BLaER1 (cell line): ENCODE measurements around the gene SPARCL1.
"Not testable (repeated sequence)": the region's sequence is repeated elsewhere in the genome, so short reads cannot be mapped to it uniquely, and the experiment has no call there.

ENCODE experiments used
- H3K27ac ChIP-seq: shearing (Covaris generic); formaldehyde crosslinking; 2 replicates; pipeline ENCODE4 v1.8.1; 2022
- H3K27me3 ChIP-seq: shearing (Covaris generic); formaldehyde crosslinking; 2 replicates; pipeline ENCODE4 v1.8.1; 2022
- H3K36me3 ChIP-seq: shearing (Covaris generic); formaldehyde crosslinking; 2 replicates; pipeline ENCODE4 v1.8.1; 2022
- H3K4me1 ChIP-seq: shearing (Covaris generic); formaldehyde crosslinking; 2 replicates; pipeline ENCODE4 v1.8.1; 2022
- H3K4me2 ChIP-seq: shearing (Covaris generic); formaldehyde crosslinking; 2 replicates; pipeline ENCODE4 v1.8.1; 2022
- H3K4me3 ChIP-seq: shearing (Covaris generic); formaldehyde crosslinking; 2 replicates; pipeline ENCODE4 v1.8.1; 2022
- H3K9ac ChIP-seq: shearing (Covaris generic); formaldehyde crosslinking; 2 replicates; pipeline ENCODE4 v1.8.1; 2022
- H3K9me3 ChIP-seq: shearing (Covaris generic); formaldehyde crosslinking; 2 replicates; pipeline ENCODE4 v1.8.1; 2022
- H4K20me1 ChIP-seq: shearing (Covaris generic); formaldehyde crosslinking; 2 replicates; pipeline ENCODE4 v1.8.1; 2022
- Cebpa-rat ChIP-seq: shearing (Covaris generic); IDR thresholded peaks from 2 replicates; pipeline ENCODE4 v1.8.1; 2022

SPARCL1 gene

GRCh38 chr4:87427518-87427868 lies 101.7 kb downstream of the SPARCL1 start:
- Histone ChIP-seq H3K9ac (no peak overlapping the region), H4K20me1 (peaks cover 44% of the 10 kb centered on the region; the same call in 1 of the 2 replicates), H3K27ac (no peak overlapping the region), H3K4me2 (no peak overlapping the region), H3K9me3 (no peaks in the 10 kb centered on the region), H3K27me3 (no peaks in the 10 kb centered on the region), H3K36me3 (0 out of 2 replicates have a peak, but pooled peaks cover 5% of the 10 kb centered on the region), H3K4me3 (no peak overlapping the region), H3K4me1 (peaks cover 17% of the 10 kb centered on the region)
- TF ChIP-seq Cebpa-rat: no peak

DNA sequence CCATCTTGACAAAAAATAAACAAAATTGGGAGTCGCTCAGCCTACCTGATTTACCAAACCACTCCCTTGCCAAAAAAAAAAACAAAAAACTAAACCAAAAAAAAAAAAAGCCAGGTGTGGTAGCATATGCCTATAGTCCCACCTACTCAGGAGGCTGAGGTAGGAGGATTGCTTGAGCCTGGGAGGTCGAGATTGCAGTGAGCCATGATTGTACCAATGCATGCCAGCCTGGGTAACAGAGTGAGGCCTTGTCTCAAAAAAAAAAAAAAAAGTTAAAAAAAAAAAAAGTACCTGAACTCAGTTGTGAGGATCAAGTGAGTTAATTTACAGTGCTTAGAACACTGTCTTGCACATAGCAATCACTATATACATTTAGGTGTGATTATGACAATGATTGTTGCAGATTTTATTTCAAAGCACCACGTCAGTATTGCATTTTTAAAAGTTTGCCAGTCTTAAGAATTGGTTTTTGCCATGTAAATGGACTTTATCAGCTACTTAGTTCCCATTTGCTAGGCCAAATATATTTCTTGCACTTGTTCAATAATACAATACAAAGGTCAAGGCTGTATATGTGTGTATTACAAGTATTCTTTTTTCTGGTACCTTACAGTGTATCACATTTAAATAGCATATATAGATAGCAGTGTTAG lies 102.2 kb downstream of the SPARCL1 start:
- Histone ChIP-seq H3K27me3 (no peaks in the 10 kb centered on the region), H4K20me1 (peaks cover 39% of the 10 kb centered on the region; the same call in 1 of the 2 replicates), H3K9me3 (no peaks in the 10 kb centered on the region), H3K4me1 (peaks cover 18% of the 10 kb centered on the region), H3K9ac (no peak overlapping the region), H3K4me3 (no peak overlapping the region), H3K27ac (no peak overlapping the region), H3K4me2 (no peak overlapping the region), H3K36me3 (0 out of 2 replicates have a peak, but pooled peaks cover 5% of the 10 kb centered on the region)
- TF ChIP-seq Cebpa-rat: no peak

GRCh38 chr4:87425711-87426110 lies 103.5 kb downstream of the SPARCL1 start:
- peaks cover 26% of the 10 kb centered on the region for H3K4me1 ChIP-seq
- no peak overlapping the region for H3K27ac ChIP-seq
- H3K9me3 ChIP-seq: no peaks in the 10 kb centered on the region
- no peak overlapping the region for H3K4me2 ChIP-seq
- peaks cover 30% of the 10 kb centered on the region; the same call in 1 of the 2 replicates for H4K20me1 ChIP-seq
- H3K36me3 ChIP-seq: 0 out of 2 replicates have a peak, but pooled peaks cover 5% of the 10 kb centered on the region
- no peak overlapping the region for H3K9ac ChIP-seq
- TF ChIP-seq Cebpa-rat: no peak
- no peaks in the 10 kb centered on the region for H3K27me3 ChIP-seq
- H3K4me3 ChIP-seq: no peak overlapping the region

DNA sequence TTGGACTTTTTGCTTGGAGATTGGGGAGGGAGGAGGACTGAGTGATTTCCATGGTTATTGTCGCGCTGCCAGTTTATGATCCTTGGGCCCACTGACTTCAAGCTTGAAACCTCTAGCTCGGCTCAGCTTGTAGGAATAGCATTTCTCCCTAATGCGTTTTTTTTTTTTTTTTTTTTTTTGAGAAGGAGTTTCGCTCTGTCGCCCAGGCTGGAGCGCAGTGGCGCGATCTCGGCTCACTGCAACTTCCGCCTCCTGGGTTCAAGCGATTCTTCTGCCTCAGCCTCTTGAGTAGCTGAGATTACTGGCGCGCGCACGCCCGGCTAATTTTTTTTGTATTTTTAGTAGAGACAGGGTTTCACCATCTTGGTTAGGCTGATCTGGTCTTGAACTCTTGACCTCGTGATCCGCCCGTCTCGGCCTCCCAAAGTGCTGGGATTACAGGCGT lies 105.1 kb downstream of the SPARCL1 start:
- H3K4me1 ChIP-seq: peaks cover 26% of the 10 kb centered on the region
- peak overlapping the region; percentile 86 for H3K4me3 ChIP-seq
- peaks cover 17% of the 10 kb centered on the region; the same call in 1 of the 2 replicates for H4K20me1 ChIP-seq

More for the DNA sequence above, 105.1 kb downstream of the SPARCL1 start:
- H3K9me3 ChIP-seq, H3K27ac ChIP-seq, H3K36me3 ChIP-seq, H3K27me3 ChIP-seq: not testable (repeated sequence)
- Histone ChIP-seq H3K4me2 (peak overlapping the region; percentile 87), H3K9ac (peak overlapping the region; percentile 91)
